H1 (cell line): ENCODE measurements around the gene OR10H1.
"Not testable (repeated sequence)": the region's sequence is repeated elsewhere in the genome, so short reads cannot be mapped to it uniquely, and the experiment has no call there.

Experiments used
- CBX5 ChIP-seq: fragments of 300-800, 300-1000 bp; sonication (generic); IDR thresholded peaks from 2 replicates; pipeline ENCODE4 v1.7.1; 2016; ENCODE audit warnings: antibody characterized with exemption, low read length, low read depth
- CEBPB ChIP-seq: IDR thresholded peaks from 2 replicates; pipeline ENCODE4 v1.6.1; 2012; ENCODE audit warnings: low read depth, low read length
- EZH2 ChIP-seq: fragments of 200-600 bp; sonication (generic); IDR thresholded peaks from 2 replicates; pipeline ENCODE4 v1.7.1; 2012; ENCODE audit warnings: low read depth, mild to moderate bottlenecking, moderate library complexity, low read length, inconsistent platforms; ENCODE audit not compliant: severe bottlenecking
- HDAC6 ChIP-seq: IDR thresholded peaks from one replicate; pipeline ENCODE4 v1.7.1; 2012; ENCODE audit warnings: low read depth, mild to moderate bottlenecking, inconsistent platforms, low read length, moderate library complexity
- MAFK ChIP-seq: IDR thresholded peaks from 2 replicates; pipeline ENCODE4 v1.6.1; 2012; ENCODE audit warnings: low read depth, mild to moderate bottlenecking, improper control_type of control experiment, low read length
- POLR2A ChIP-seq, 2 experiments: IDR thresholded peaks; 1 replicate in 1 of 2; 2 replicates in 1 of 2; pipeline ENCODE4 v1.6.1; 2011; ENCODE audit warnings: low read depth in 2 of 2, low read length in 2 of 2, mild to moderate bottlenecking in 2 of 2; ENCODE audit errors: control extremely low read depth in 1 of 2
- POLR2AphosphoS5 ChIP-seq: IDR thresholded peaks from 2 replicates; pipeline ENCODE4 v1.6.1; 2011; ENCODE audit warnings: low read depth, low read length
- SIN3A ChIP-seq, 2 experiments: IDR thresholded peaks in 1 of 2; conservative IDR thresholded peaks in 1 of 2; 2 replicates each; pipeline ENCODE4 v1.6.1; 2011 to 2012; ENCODE audit warnings: low read length in 2 of 2, improper control_type of control experiment in 1 of 2, low read depth in 1 of 2, mild to moderate bottlenecking in 1 of 2
- TBP ChIP-seq: IDR thresholded peaks from 2 replicates; pipeline ENCODE4 v1.6.1; 2011; ENCODE audit warnings: low read depth, low read length, improper control_type of control experiment
- TCF12 ChIP-seq: IDR thresholded peaks from 2 replicates; pipeline ENCODE4 v1.6.1; 2011; ENCODE audit warnings: low read depth, mild to moderate bottlenecking, low read length
- TF ChIP-seq, protein P1 (sequence below), 3 experiments: IDR thresholded peaks; 1 replicate in 2 of 3; 2 replicates in 1 of 3; pipeline versions ENCODE4 v1.5.1 to v1.6.1; 2011; ENCODE audit warnings: low read length in 3 of 3, mild to moderate bottlenecking in 3 of 3, inconsistent platforms in 2 of 3, low read depth in 1 of 3, moderate library complexity in 1 of 3; ENCODE audit not compliant: insufficient read depth in 1 of 3; ENCODE audit errors: control extremely low read depth in 1 of 3
- TF ChIP-seq, protein P2 (sequence below): IDR thresholded peaks from 2 replicates; pipeline ENCODE4 v1.6.1; 2011; ENCODE audit warnings: low read length, improper control_type of control experiment

DNA sequence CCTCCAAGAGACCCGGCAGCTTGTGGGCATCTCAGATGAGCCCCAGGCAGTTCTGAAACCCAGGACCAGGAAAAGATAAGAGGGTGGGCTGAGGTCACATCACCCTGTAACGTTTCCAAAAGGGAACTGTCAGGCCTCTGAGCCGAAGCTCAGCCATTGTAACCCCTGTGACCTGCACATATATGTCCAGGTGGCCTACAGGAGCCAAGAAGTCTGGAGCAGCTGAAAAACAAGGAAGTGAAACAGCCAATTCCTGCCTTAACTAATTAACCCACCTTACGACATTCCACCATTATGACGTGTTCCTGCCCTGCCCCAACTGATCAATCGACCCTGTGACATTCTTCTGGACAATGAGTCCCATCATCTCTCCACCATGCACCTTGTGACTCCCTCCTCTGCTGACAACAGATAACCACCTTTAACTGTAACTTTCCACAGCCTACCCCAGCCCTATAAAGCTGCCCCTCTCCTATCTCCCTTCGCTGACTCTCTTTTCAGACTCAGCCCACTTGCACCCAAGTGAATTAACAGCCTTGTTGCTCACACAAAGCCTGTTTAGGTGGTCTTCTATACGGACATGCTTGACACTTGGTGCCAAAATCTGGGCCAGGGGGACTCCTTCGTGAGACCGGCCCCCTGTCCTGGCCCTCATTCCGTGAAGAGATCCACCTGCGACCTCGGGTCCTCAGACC is 13.3 kb upstream of the OR10H1 start:
- TF ChIP-seq, protein P1, sequence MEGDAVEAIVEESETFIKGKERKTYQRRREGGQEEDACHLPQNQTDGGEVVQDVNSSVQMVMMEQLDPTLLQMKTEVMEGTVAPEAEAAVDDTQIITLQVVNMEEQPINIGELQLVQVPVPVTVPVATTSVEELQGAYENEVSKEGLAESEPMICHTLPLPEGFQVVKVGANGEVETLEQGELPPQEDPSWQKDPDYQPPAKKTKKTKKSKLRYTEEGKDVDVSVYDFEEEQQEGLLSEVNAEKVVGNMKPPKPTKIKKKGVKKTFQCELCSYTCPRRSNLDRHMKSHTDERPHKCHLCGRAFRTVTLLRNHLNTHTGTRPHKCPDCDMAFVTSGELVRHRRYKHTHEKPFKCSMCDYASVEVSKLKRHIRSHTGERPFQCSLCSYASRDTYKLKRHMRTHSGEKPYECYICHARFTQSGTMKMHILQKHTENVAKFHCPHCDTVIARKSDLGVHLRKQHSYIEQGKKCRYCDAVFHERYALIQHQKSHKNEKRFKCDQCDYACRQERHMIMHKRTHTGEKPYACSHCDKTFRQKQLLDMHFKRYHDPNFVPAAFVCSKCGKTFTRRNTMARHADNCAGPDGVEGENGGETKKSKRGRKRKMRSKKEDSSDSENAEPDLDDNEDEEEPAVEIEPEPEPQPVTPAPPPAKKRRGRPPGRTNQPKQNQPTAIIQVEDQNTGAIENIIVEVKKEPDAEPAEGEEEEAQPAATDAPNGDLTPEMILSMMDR (IDR thresholded peaks at IDR 0.05; ENCODE audit: control extremely low read depth in 1 of 3, insufficient read depth in 1 of 3, low read depth in 1 of 3, low read length in 3 of 3): not testable (repeated sequence)
- TF ChIP-seq POLR2A (IDR thresholded peaks at IDR 0.05; ENCODE audit: control extremely low read depth in 1 of 2, low read depth in 2 of 2, low read length in 2 of 2); SIN3A (conservative IDR thresholded peaks at IDR 0.05 in 1 of 2, IDR thresholded peaks at IDR 0.05 in 1 of 2; ENCODE audit: low read depth in 1 of 2, low read length in 2 of 2); MAFK; EZH2; POLR2AphosphoS5; CEBPB; TBP; TCF12; CBX5; HDAC6: not testable (repeated sequence)
- TF ChIP-seq, protein P2, sequence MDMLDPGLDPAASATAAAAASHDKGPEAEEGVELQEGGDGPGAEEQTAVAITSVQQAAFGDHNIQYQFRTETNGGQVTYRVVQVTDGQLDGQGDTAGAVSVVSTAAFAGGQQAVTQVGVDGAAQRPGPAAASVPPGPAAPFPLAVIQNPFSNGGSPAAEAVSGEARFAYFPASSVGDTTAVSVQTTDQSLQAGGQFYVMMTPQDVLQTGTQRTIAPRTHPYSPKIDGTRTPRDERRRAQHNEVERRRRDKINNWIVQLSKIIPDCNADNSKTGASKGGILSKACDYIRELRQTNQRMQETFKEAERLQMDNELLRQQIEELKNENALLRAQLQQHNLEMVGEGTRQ: not testable (repeated sequence)
